Endothelial cell (in vitro differentiated cells): ENCODE measurements around the gene ABCC9. TPM values are rescaled to one million over a fixed set of nuclear protein-coding genes. Genes with fewer than 3 reads are reported as not detected.
"Not testable (repeated sequence)": the region's sequence is repeated elsewhere in the genome, so short reads cannot be mapped to it uniquely, and the experiment has no call there.

Source experiments
- DNase-seq: peaks from one replicate; pipeline ENCODE4 v3.0.0; 2021; ENCODE audit warnings: low spot score
- H3K27ac Mint-ChIP-seq: one replicate; pipeline ENCODE4 v1.8.0; 2021; ENCODE audit warnings: mixed read lengths, inconsistent platforms; ENCODE audit not compliant: unreplicated experiment
- H3K27me3 Mint-ChIP-seq: one replicate; pipeline ENCODE4 v1.8.0; 2021; ENCODE audit warnings: mild to moderate bottlenecking, moderate library complexity, mixed read lengths, inconsistent platforms; ENCODE audit not compliant: unreplicated experiment
- H3K36me3 Mint-ChIP-seq: one replicate; pipeline ENCODE4 v1.8.0; 2021; ENCODE audit warnings: mild to moderate bottlenecking, low read depth, mixed read lengths, inconsistent platforms; ENCODE audit not compliant: unreplicated experiment
- H3K4me1 Mint-ChIP-seq: one replicate; pipeline ENCODE4 v1.8.0; 2021; ENCODE audit warnings: mild to moderate bottlenecking, mixed read lengths, inconsistent platforms; ENCODE audit not compliant: unreplicated experiment
- H3K4me3 Mint-ChIP-seq: one replicate; pipeline ENCODE4 v1.8.0; 2021; ENCODE audit warnings: mild to moderate bottlenecking, mixed read lengths, inconsistent platforms; ENCODE audit not compliant: unreplicated experiment
- H3K9me3 Mint-ChIP-seq: one replicate; pipeline ENCODE4 v1.8.0; 2021; ENCODE audit warnings: mixed read lengths, inconsistent platforms; ENCODE audit not compliant: unreplicated experiment
- CTCF ChIP-seq: fragments of 200-600 bp; sonication (generic); IDR thresholded peaks from one replicate; pipeline ENCODE4 v1.5.0; 2021; ENCODE audit warnings: antibody characterized with exemption; ENCODE audit not compliant: unreplicated experiment
- total RNA-seq: library from RNA; stranded (reverse); fragmentation: NEBNext Ultra II Directional; extraction: Animal tissue kit (Norgen Biotek cat#: 25700); gene quantifications from one replicate; pipeline ENCODE4 v1.2.1, GENCODE V29; 2021; ENCODE audit not compliant: unreplicated experiment

The ABCC9 gene
- total RNA-seq, 1 donor from 2014 or later, result 1.2 TPM

DNA sequence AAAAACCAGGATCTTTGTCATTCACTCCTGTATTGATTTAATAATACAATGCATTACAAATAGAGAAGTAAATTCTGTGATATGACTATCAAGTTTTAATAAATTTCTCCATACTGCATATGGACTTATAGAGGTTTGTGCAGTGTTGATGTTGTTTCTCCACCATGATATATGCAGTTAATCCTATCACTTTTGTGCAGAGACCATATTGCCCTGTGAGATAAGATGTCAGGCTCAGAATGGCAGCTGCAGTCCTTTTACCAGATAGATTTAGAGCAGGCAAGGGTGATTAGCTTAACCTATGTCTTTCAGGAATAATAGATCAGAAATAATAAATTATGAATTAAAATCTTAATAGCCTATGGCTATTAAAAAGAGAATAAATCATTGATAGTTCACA, 128.1 kb downstream of the ABCC9 start:
- H3K27ac Mint-ChIP-seq, result no peak overlapping the region
- no peaks in the 10 kb centered on the region for H3K36me3 Mint-ChIP-seq
- H3K4me3 Mint-ChIP-seq, result no peak overlapping the region
- DNase-seq, result no peak
- H3K9me3 Mint-ChIP-seq, result no peaks in the 10 kb centered on the region
- H3K27me3 Mint-ChIP-seq, result no peaks in the 10 kb centered on the region
- TF ChIP-seq CTCF, result no peak
- no peaks in the 10 kb centered on the region for H3K4me1 Mint-ChIP-seq

- not testable (repeated sequence) for H3K36me3 Mint-ChIP-seq, H3K9me3 Mint-ChIP-seq, DNase-seq, H3K4me3 Mint-ChIP-seq, H3K4me1 Mint-ChIP-seq, H3K27me3 Mint-ChIP-seq, H3K27ac Mint-ChIP-seq
These were observed 128.9 kb downstream of the ABCC9 start for GRCh38 chr12:21812340-21812739.

GRCh38 chr12:21809100-21809499, 132.1 kb downstream of the ABCC9 start:
- Mint-ChIP-seq H3K4me1 (no peaks in the 10 kb centered on the region), H3K27me3 (no peaks in the 10 kb centered on the region), H3K36me3 (no peaks in the 10 kb centered on the region), H3K27ac (no peak overlapping the region), H3K9me3 (no peaks in the 10 kb centered on the region), H3K4me3 (no peak overlapping the region)
- DNase-seq, result no peak
- no peak for TF ChIP-seq CTCF

- DNase-seq, result no peak
- H3K9me3 Mint-ChIP-seq, result no peaks in the 10 kb centered on the region
- H3K4me1 Mint-ChIP-seq, result no peaks in the 10 kb centered on the region
- H3K27ac Mint-ChIP-seq, result no peak overlapping the region
- H3K27me3 Mint-ChIP-seq, result no peaks in the 10 kb centered on the region
- TF ChIP-seq CTCF, result no peak
- no peak overlapping the region for H3K4me3 Mint-ChIP-seq
- no peaks in the 10 kb centered on the region for H3K36me3 Mint-ChIP-seq
These were observed 135.0 kb downstream of the ABCC9 start for GRCh38 chr12:21806255-21806654.

GRCh38 chr12:21801522-21802288, 139.5 kb downstream of the ABCC9 start:
- H3K4me1 Mint-ChIP-seq, result no peaks in the 10 kb centered on the region
- H3K27ac Mint-ChIP-seq, result no peak overlapping the region
- H3K4me3 Mint-ChIP-seq, result no peak overlapping the region
- H3K27me3 Mint-ChIP-seq, result no peaks in the 10 kb centered on the region
- no peaks in the 10 kb centered on the region for H3K9me3 Mint-ChIP-seq
- no peaks in the 10 kb centered on the region for H3K36me3 Mint-ChIP-seq
- no peak for TF ChIP-seq CTCF
- no peak for DNase-seq
